ENCODE results near the gene INCA1.

The INCA1 gene

DNA sequence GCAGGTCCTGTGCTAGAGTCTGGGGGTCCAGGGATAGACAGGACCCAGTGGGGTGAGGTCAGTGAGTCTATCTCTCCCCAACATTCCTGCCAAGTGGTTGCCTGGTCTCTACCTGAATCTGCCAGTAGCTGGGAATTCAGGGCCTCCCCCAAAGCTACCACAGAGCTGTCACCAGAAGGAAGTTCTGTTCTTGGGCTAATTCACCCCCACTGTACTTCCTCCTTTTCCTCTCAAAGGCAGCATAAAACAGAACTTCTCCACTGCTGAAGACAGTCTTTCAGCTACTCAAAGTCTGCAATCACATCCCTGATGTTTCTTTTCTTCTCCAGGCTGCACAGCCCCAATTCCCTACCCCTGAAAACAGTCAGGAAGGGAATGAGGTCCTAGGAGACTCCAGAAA lies 18.6 kb downstream of the INCA1 start:
- no peaks in the 10 kb centered on the region for H4K20me1 ChIP-seq (ENCODE audit: insufficient read depth)
- no peak overlapping the region for H2AFZ ChIP-seq (ENCODE audit: low read depth)
- no peaks in the 10 kb centered on the region for H3K4me1 ChIP-seq (ENCODE audit: low read depth, poor library complexity, severe bottlenecking)
- no peaks in the 10 kb centered on the region for H3K79me2 ChIP-seq (ENCODE audit: insufficient read depth, low read depth)
- H3K4me3 ChIP-seq (IDR thresholded peaks at IDR 0.05; ENCODE audit: insufficient read depth, low read depth, low read length): no peak overlapping the region
- no peak overlapping the region for H3K27ac ChIP-seq
- H3K27me3 ChIP-seq (ENCODE audit: insufficient read depth, low read depth): no peaks in the 10 kb centered on the region
- H3K4me2 ChIP-seq: no peak overlapping the region
- TF ChIP-seq, protein P1, sequence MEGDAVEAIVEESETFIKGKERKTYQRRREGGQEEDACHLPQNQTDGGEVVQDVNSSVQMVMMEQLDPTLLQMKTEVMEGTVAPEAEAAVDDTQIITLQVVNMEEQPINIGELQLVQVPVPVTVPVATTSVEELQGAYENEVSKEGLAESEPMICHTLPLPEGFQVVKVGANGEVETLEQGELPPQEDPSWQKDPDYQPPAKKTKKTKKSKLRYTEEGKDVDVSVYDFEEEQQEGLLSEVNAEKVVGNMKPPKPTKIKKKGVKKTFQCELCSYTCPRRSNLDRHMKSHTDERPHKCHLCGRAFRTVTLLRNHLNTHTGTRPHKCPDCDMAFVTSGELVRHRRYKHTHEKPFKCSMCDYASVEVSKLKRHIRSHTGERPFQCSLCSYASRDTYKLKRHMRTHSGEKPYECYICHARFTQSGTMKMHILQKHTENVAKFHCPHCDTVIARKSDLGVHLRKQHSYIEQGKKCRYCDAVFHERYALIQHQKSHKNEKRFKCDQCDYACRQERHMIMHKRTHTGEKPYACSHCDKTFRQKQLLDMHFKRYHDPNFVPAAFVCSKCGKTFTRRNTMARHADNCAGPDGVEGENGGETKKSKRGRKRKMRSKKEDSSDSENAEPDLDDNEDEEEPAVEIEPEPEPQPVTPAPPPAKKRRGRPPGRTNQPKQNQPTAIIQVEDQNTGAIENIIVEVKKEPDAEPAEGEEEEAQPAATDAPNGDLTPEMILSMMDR (conservative IDR thresholded peaks at IDR 0.05; ENCODE audit: low read depth, low read length): no peak
- no peaks in the 10 kb centered on the region for H3K36me3 ChIP-seq (ENCODE audit: insufficient read depth)
- no peak overlapping the region for H3K9ac ChIP-seq

DNA sequence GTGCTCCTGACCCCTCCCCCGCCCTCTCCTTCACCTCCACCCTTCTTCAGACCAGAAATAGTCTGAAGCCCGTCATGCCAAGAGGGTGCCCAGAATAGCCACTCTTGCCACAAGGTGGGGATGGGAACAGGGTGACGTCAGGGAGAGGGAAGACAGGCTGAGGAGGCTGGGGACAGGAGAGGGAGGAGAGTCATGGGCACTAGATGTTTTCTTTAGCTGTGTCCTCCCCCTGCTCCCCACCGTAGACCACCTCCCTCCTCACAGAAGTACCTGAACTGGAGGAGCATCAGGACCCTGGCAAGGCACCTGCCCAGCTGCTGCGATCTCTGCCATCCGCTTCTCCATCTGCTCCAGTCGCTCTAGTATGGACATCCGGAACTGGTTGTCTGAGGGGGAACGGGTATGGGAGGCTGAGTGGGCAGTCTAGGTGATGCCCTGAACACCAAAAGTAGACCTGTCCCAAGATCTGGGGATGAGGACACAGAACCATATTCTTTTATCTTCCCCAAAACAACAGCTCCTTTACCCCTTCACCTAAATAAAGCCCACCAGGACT lies 23.1 kb downstream of the INCA1 start:
- TF ChIP-seq, protein P1 (conservative IDR thresholded peaks at IDR 0.05; ENCODE audit: low read depth, low read length): no peak
- Histone ChIP-seq H3K27ac (no peak overlapping the region), H3K27me3 (ENCODE audit: insufficient read depth, low read depth) (no peaks in the 10 kb centered on the region), H3K4me3 (IDR thresholded peaks at IDR 0.05; ENCODE audit: insufficient read depth, low read depth, low read length) (no peak overlapping the region), H2AFZ (ENCODE audit: low read depth) (no peak overlapping the region), H3K36me3 (ENCODE audit: insufficient read depth) (no peaks in the 10 kb centered on the region), H3K9ac (no peak overlapping the region), H3K4me2 (no peak overlapping the region), H3K4me1 (ENCODE audit: low read depth, poor library complexity, severe bottlenecking) (no peaks in the 10 kb centered on the region), H4K20me1 (ENCODE audit: insufficient read depth) (no peaks in the 10 kb centered on the region), H3K79me2 (ENCODE audit: insufficient read depth, low read depth) (no peaks in the 10 kb centered on the region)

DNA sequence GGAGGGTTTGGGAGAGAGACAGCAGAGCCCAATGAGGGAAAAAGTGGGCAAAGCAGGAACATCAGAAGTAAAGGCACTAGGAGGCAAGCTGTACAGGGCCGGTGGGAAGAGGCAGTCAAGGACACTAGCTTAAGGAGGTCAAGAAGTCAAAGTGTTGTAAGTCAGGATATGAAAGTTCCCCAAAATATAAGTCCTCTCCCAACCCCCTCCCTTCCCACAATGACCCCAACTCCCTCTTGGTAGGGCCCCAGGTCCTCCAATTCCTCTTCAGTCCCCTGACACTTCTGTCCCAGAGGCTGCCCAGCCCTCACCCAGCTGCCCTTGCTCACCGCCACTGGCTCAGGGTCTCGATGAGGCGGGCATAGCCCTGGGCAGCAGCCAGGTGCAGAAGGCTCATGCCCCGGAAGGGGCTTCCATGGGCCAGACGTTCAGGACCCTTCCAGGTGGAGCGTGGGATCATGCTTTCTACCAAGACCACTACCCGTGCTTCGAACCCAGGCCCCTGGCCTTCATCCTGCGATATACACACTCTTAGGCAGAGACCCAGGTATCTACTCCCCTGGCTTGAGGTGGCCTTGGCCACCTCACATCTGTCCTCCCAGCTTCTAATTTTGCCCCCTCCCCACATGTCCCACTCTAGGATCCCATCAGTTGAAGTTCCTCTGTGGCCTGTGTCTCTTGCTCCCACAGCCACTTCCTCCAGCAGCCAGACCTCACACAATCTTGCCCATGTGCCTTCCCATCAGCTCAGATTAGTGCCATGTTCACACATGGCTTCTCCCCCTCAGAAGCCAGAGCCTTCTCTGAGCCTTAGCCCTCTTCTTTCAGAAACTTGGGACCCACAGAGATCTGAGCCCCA lies 23.8 kb downstream of the INCA1 start:
- Histone ChIP-seq H3K4me3 (IDR thresholded peaks at IDR 0.05; ENCODE audit: insufficient read depth, low read depth, low read length) (no peak overlapping the region), H3K36me3 (ENCODE audit: insufficient read depth) (no peaks in the 10 kb centered on the region), H3K4me2 (no peak overlapping the region), H3K27ac (no peak overlapping the region), H4K20me1 (ENCODE audit: insufficient read depth) (no peaks in the 10 kb centered on the region), H3K9ac (no peak overlapping the region), H3K79me2 (ENCODE audit: insufficient read depth, low read depth) (no peaks in the 10 kb centered on the region), H2AFZ (ENCODE audit: low read depth) (no peak overlapping the region), H3K27me3 (ENCODE audit: insufficient read depth, low read depth) (no peaks in the 10 kb centered on the region), H3K4me1 (ENCODE audit: low read depth, poor library complexity, severe bottlenecking) (no peaks in the 10 kb centered on the region)
- TF ChIP-seq, protein P1 (conservative IDR thresholded peaks at IDR 0.05; ENCODE audit: low read depth, low read length): no peak

DNA sequence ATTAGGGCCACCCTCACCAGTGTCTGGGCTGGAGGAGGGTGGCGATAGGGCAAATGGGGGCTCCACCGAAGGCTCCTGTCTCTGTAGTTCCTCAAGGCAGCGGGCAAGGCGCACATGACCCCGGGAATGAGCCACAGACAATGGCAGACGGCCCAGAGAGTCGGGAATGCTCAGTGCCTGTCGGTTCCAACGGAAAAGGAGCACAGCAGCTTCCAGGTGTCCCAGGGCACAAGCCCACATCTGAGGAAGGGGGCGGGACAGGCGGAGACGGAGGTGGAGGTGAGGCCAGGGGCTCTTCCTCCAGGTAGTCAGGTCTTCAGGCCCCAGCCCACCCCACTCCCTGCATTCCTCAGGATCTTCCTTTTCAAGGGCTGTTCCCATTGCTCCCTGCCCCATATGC lies 24.6 kb downstream of the INCA1 start:
- H3K4me1 ChIP-seq (ENCODE audit: low read depth, poor library complexity, severe bottlenecking): no peaks in the 10 kb centered on the region
- no peak overlapping the region for H3K4me3 ChIP-seq (IDR thresholded peaks at IDR 0.05; ENCODE audit: insufficient read depth, low read depth, low read length)
- H3K27me3 ChIP-seq (ENCODE audit: insufficient read depth, low read depth): no peaks in the 10 kb centered on the region
- TF ChIP-seq, protein P1 (conservative IDR thresholded peaks at IDR 0.05; ENCODE audit: low read depth, low read length): no peak
- no peaks in the 10 kb centered on the region for H3K79me2 ChIP-seq (ENCODE audit: insufficient read depth, low read depth)
- no peak overlapping the region for H2AFZ ChIP-seq (ENCODE audit: low read depth)
- H4K20me1 ChIP-seq (ENCODE audit: insufficient read depth): no peaks in the 10 kb centered on the region
- no peaks in the 10 kb centered on the region for H3K36me3 ChIP-seq (ENCODE audit: insufficient read depth)
- no peak overlapping the region for H3K4me2 ChIP-seq
- H3K9ac ChIP-seq: no peak overlapping the region
- no peak overlapping the region for H3K27ac ChIP-seq
